Left cardiac atrium (tissue), 4 donors: Measurements from ENCODE around the gene ZBTB4. TPM values are rescaled to one million over a fixed set of nuclear protein-coding genes. Genes with fewer than 3 reads are reported as not detected.
A peak's percentile ranks its signal among the peaks of the same experiment; 100 is the strongest.
"Not testable (repeated sequence)": the region's sequence is repeated elsewhere in the genome, so short reads cannot be mapped to it uniquely, and the experiment has no call there.

ENCODE experiments used
- ATAC-seq, 2 donors: fragments of 200-7000 bp; cut with Tn5 transposase; one replicate each; pipeline ENCODE4 v1.9.1; 2020; ENCODE audit warnings: mild to moderate bottlenecking in 2 of 2, moderate library complexity in 2 of 2
- DNase-seq: peaks from one replicate; pipeline ENCODE4 v3.0.0-alpha.2; 2020
- intact Hi-C, 2 donors: fragments of 100-400 bp; cut with DNase I; formaldehyde crosslinking; loops; one replicate each; pipeline versions ENCODE4 v1.14.1 to v1.15.1; 2022 to 2023
- total RNA-seq, 2 donors: library from RNA; stranded (reverse); fragmentation: NEBNext Ultra II Directional; extraction: Animal tissue kit (Norgen Biotek cat#: 25700); gene quantifications; one replicate each; pipeline ENCODE4 v1.2.1, GENCODE V29; 2021
- donor health status: DM: no; HTN: yes; CAD: no.
- donor health status: DM: no; HTN: yes; CAD: no; lungs with severe emphysema.
- donor health status: DM: yes; HTN: yes; CAD: no.
- donor health status: Dilated cardiomyopathy.

ZBTB4 gene
- total RNA-seq, 2 donors from 2014 or later, result 62.1 to 62.2 TPM

GRCh38 chr17:7476951-7477350, 2.5 kb downstream of the ZBTB4 start:
- intact Hi-C loops, result no loop called here
- no peak for ATAC-seq
- no peak for DNase-seq

GRCh38 chr17:7476494-7476893, 2.9 kb downstream of the ZBTB4 start:
- intact Hi-C loops, result no loop called here
- DNase-seq (no peak), ATAC-seq (peak in 1 of 2 donors; percentile 17)

- ATAC-seq (peak; percentile 19 to 37), DNase-seq (peak; percentile 73)
- intact Hi-C loops, result no loop called here
Measured at GRCh38 chr17:7475764-7476422, 3.5 kb downstream of the ZBTB4 start.

GRCh38 chr17:7474767-7475166, 4.7 kb downstream of the ZBTB4 start:
- DNase-seq, ATAC-seq, intact Hi-C loops: not testable (repeated sequence)

- intact Hi-C loops, result no loop called here
- ATAC-seq, result no peak
- DNase-seq, result no peak
Measured at GRCh38 chr17:7471729-7472128, 7.7 kb downstream of the ZBTB4 start.

- ATAC-seq, DNase-seq, intact Hi-C loops: not testable (repeated sequence)
Measured at GRCh38 chr17:7470457-7470973, 8.9 kb downstream of the ZBTB4 start.

GRCh38 chr17:7469843-7470242, 9.6 kb downstream of the ZBTB4 start:
- DNase-seq, ATAC-seq, intact Hi-C loops: not testable (repeated sequence)

- ATAC-seq (no peak), DNase-seq (no peak)
- intact Hi-C loops, result no loop called here
Measured at GRCh38 chr17:7468804-7469389, 10.5 kb downstream of the ZBTB4 start.

GRCh38 chr17:7468290-7468689, 11.1 kb downstream of the ZBTB4 start:
- ATAC-seq (no peak), DNase-seq (no peak)
- intact Hi-C loops, result no loop called here

- intact Hi-C loops, result no loop called here
- no peak for ATAC-seq
Measured at GRCh38 chr17:7467498-7467897, 11.9 kb downstream of the ZBTB4 start.

GRCh38 chr17:7466639-7467341, 12.6 kb downstream of the ZBTB4 start:
- ATAC-seq (peak; percentile 36 to 54), DNase-seq (peak; percentile 81)
- intact Hi-C loops, result no loop called here

More at GRCh38 chr17:7467498-7467897, 11.9 kb downstream of the ZBTB4 start:
- no peak for DNase-seq

GRCh38 chr17:7466318-7466638, 13.2 kb downstream of the ZBTB4 start:
- intact Hi-C loops, result no loop called here
- ATAC-seq, result no peak
- no peak for DNase-seq

- DNase-seq, result no peak
- intact Hi-C loops, result no loop called here
Measured at GRCh38 chr17:7465597-7466275, 13.7 kb downstream of the ZBTB4 start.

GRCh38 chr17:7464081-7464480, 15.3 kb downstream of the ZBTB4 start:
- ATAC-seq, result no peak
- intact Hi-C loops, result no loop called here
- no peak for DNase-seq

More at GRCh38 chr17:7465597-7466275, 13.7 kb downstream of the ZBTB4 start:
- ATAC-seq, result no peak

GRCh38 chr17:7463372-7463846, 16.0 kb downstream of the ZBTB4 start:
- intact Hi-C loops, result no loop called here
- DNase-seq (no peak), ATAC-seq (no peak)

GRCh38 chr17:7462474-7463371, 16.7 kb downstream of the ZBTB4 start:
- intact Hi-C loops, result no loop called here
- DNase-seq (no peak), ATAC-seq (no peak)

GRCh38 chr17:7460850-7461660, 18.4 kb downstream of the ZBTB4 start:
- DNase-seq, result no peak
- intact Hi-C loops, result no loop called here
- ATAC-seq, result no peak
